HEK293 (cell line): Measurements from ENCODE around the gene KIF2C.

Source experiments
- CTCF ChIP-seq: fragments of 450-650 bp; formaldehyde crosslinking; IDR thresholded peaks from 2 replicates; pipeline ENCODE4 v1.5.1; 2016; ENCODE audit warnings: missing biosample characterization, missing genetic modification characterization
- HOXC10 ChIP-seq: sonication (generic); formaldehyde crosslinking; IDR thresholded peaks from 2 replicates; pipeline ENCODE4 v1.8.1; 2023; ENCODE audit warnings: mild to moderate bottlenecking, missing genetic modification reagents
- ZNF292 ChIP-seq: fragments of 450-650 bp; formaldehyde crosslinking; IDR thresholded peaks from 2 replicates; pipeline ENCODE4 v1.5.1; 2016; ENCODE audit warnings: low read depth, missing biosample characterization, missing genetic modification characterization, borderline replicate concordance

DNA sequence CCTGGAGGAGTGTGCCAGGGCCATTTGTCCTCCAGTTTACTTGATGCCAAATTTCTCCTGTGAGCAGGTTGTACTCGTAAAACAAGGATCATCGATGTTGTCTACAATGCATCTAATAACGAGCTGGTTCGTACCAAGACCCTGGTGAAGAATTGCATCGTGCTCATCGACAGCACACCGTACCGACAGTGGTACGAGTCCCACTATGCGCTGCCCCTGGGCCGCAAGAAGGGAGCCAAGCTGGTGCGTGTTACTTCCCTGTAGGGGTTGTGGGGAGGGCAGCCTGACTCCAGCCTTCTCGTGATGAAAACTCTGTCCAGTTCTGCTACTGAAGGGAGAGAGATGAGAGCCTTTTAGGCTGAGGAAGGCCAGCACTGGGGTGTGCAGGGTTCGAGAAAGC, 37.9 kb downstream of the KIF2C start:
- TF ChIP-seq CTCF (tag by site-specific recombination) (no peak), HOXC10 (no peak), ZNF292 (tag by site-specific recombination) (no peak)
